Osteoblast (primary cell): ENCODE measurements around the gene GINS1. TPM values are rescaled to one million over a fixed set of nuclear protein-coding genes. Genes with fewer than 3 reads are reported as not detected.

Experiments
- DNase-seq: peaks from one replicate; pipeline ENCODE4 v3.0.0; 2011; ENCODE audit warnings: low spot score, mixed read lengths; ENCODE audit not compliant: insufficient read length; ENCODE audit errors: missing footprints
- H2AFZ ChIP-seq: 2 replicates; pipeline ENCODE4 v1.6.0; 2011; ENCODE audit warnings: mild to moderate bottlenecking, low read length
- H3K27ac ChIP-seq: 2 replicates; pipeline ENCODE4 v1.5.1; 2011; ENCODE audit warnings: mild to moderate bottlenecking, low read depth, low read length, moderate library complexity
- H3K27me3 ChIP-seq: 2 replicates; pipeline ENCODE4 v1.6.0; 2012; ENCODE audit warnings: mild to moderate bottlenecking, control low read depth, inconsistent platforms, low read length, moderate library complexity; ENCODE audit not compliant: insufficient read depth
- H3K36me3 ChIP-seq: 2 replicates; pipeline ENCODE4 v1.5.1; 2011; ENCODE audit warnings: mild to moderate bottlenecking, low read length, control low read depth, moderate library complexity; ENCODE audit not compliant: insufficient read depth
- H3K4me1 ChIP-seq: 2 replicates; pipeline ENCODE4 v1.5.1; 2011; ENCODE audit warnings: mild to moderate bottlenecking, low read length, control low read depth, moderate library complexity; ENCODE audit not compliant: insufficient read depth
- H3K4me2 ChIP-seq: 2 replicates; pipeline ENCODE4 v1.6.0; 2011; ENCODE audit warnings: mild to moderate bottlenecking, low read length; ENCODE audit not compliant: insufficient read depth
- H3K4me3 ChIP-seq: fragments of 200-600 bp; sonication (generic); 3 replicates; pipeline ENCODE4 v1.5.1; 2012; ENCODE audit warnings: mild to moderate bottlenecking, low read length, inconsistent platforms; ENCODE audit not compliant: insufficient read depth
- H3K79me2 ChIP-seq: 2 replicates; pipeline ENCODE4 v1.6.0; 2012; ENCODE audit warnings: mild to moderate bottlenecking, low read length, control low read depth, inconsistent platforms; ENCODE audit not compliant: insufficient read depth
- H3K9me3 ChIP-seq: 2 replicates; pipeline ENCODE4 v1.5.1; 2011; ENCODE audit warnings: low read depth, low read length, control low read depth
- H4K20me1 ChIP-seq: 2 replicates; pipeline ENCODE4 v1.6.0; 2012; ENCODE audit warnings: mild to moderate bottlenecking, low read length, control low read depth; ENCODE audit not compliant: insufficient read depth
- total RNA-seq: library from RNA; depleted of rRNA; stranded (reverse); fragments of >200 nt; gene quantifications from 2 replicates; pipeline ENCODE4 v1.2.3, GENCODE V29; 2012
- TF ChIP-seq, protein P1 (sequence below): IDR thresholded peaks from 2 replicates; pipeline ENCODE4 v1.5.1; 2011; ENCODE audit warnings: mild to moderate bottlenecking, low read depth, low read length, moderate library complexity; ENCODE audit errors: extremely low read depth

Gene GINS1
- total RNA-seq, 1 donor: 2.2 TPM

DNA sequence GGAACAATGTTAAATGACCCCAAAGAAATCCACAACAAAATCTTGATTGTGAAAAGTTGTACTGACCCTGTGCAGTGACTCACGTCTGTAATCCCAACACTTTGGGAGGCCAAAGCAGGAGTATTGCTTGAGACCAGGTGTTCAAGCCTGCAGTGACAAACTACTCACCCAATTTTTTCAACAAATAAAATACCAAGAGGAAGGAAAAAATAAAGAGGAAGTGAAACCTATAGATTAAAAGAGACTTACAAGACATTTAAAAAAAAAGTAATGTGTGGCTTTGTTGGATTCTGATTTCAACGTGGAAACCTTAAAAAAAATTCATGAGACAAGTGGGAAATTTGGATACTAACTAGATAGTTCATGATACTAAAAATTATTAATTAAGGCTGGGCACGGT is 31.9 kb downstream of the GINS1 start:
- no peaks in the 10 kb centered on the region for H4K20me1 ChIP-seq
- H3K4me2 ChIP-seq: no peak overlapping the region
- H3K4me3 ChIP-seq: no peak overlapping the region
- TF ChIP-seq, protein P1, sequence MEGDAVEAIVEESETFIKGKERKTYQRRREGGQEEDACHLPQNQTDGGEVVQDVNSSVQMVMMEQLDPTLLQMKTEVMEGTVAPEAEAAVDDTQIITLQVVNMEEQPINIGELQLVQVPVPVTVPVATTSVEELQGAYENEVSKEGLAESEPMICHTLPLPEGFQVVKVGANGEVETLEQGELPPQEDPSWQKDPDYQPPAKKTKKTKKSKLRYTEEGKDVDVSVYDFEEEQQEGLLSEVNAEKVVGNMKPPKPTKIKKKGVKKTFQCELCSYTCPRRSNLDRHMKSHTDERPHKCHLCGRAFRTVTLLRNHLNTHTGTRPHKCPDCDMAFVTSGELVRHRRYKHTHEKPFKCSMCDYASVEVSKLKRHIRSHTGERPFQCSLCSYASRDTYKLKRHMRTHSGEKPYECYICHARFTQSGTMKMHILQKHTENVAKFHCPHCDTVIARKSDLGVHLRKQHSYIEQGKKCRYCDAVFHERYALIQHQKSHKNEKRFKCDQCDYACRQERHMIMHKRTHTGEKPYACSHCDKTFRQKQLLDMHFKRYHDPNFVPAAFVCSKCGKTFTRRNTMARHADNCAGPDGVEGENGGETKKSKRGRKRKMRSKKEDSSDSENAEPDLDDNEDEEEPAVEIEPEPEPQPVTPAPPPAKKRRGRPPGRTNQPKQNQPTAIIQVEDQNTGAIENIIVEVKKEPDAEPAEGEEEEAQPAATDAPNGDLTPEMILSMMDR: no peak
- DNase-seq: no peak
- no peaks in the 10 kb centered on the region for H3K27me3 ChIP-seq
- H3K9me3 ChIP-seq: no peaks in the 10 kb centered on the region
- no peaks in the 10 kb centered on the region for H3K79me2 ChIP-seq
- no peak overlapping the region for H3K27ac ChIP-seq
- no peaks in the 10 kb centered on the region for H3K4me1 ChIP-seq
- H2AFZ ChIP-seq: no peak overlapping the region
- peaks cover 2% of the 10 kb centered on the region for H3K36me3 ChIP-seq

- DNase-seq: no peak
- no peaks in the 10 kb centered on the region for H3K27me3 ChIP-seq
- TF ChIP-seq, protein P1: no peak
Measured at GRCh38 chr20:25444556-25444955, 37.1 kb downstream of the GINS1 start.

GRCh38 chr20:25447671-25448070 is 40.2 kb downstream of the GINS1 start:
- no peaks in the 10 kb centered on the region for H3K79me2 ChIP-seq
- no peak overlapping the region for H3K4me3 ChIP-seq
- no peaks in the 10 kb centered on the region for H3K9me3 ChIP-seq
- no peaks in the 10 kb centered on the region for H3K27me3 ChIP-seq
- TF ChIP-seq, protein P1: no peak
- no peaks in the 10 kb centered on the region for H3K4me1 ChIP-seq
- H3K4me2 ChIP-seq: no peak overlapping the region
- no peak overlapping the region for H2AFZ ChIP-seq
- peaks cover 21% of the 10 kb centered on the region for H3K36me3 ChIP-seq
- no peak overlapping the region for H3K27ac ChIP-seq
- no peaks in the 10 kb centered on the region for H4K20me1 ChIP-seq
- no peak for DNase-seq

More at GRCh38 chr20:25444556-25444955, 37.1 kb downstream of the GINS1 start:
- Histone ChIP-seq H3K27ac (no peak overlapping the region), H4K20me1 (no peaks in the 10 kb centered on the region), H3K4me3 (no peak overlapping the region), H3K36me3 (peaks cover 21% of the 10 kb centered on the region), H2AFZ (no peak overlapping the region), H3K4me2 (no peak overlapping the region), H3K9me3 (no peaks in the 10 kb centered on the region), H3K4me1 (no peaks in the 10 kb centered on the region), H3K79me2 (no peaks in the 10 kb centered on the region)

DNA sequence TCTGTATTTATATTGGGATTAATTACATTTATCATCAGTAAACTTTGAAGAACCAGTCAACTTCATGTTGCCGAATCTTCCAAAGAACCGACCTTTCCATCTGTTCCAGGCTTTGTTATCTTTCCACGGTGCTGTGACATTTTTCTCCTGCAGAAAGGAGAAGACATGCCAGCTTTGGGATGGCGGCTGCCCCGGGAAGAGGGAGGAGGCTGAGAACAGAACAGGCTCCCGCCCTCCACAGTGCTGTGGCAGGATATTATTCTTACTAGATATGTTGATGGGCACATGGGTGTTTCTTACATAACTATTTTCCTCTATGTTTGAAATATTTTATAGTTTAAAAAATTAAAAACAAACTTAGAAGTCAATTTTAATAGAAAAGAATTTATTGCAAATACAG is 44.9 kb downstream of the GINS1 start:
- no peaks in the 10 kb centered on the region for H3K4me1 ChIP-seq

More for the DNA sequence above, 44.9 kb downstream of the GINS1 start:
- H2AFZ ChIP-seq: no peak overlapping the region
- DNase-seq: no peak
- H3K9me3 ChIP-seq: no peaks in the 10 kb centered on the region
- H4K20me1 ChIP-seq: no peaks in the 10 kb centered on the region
- H3K4me2 ChIP-seq: no peak overlapping the region
- H3K4me3 ChIP-seq: no peak overlapping the region
- TF ChIP-seq, protein P1: no peak
- no peak overlapping the region for H3K27ac ChIP-seq
- no peaks in the 10 kb centered on the region for H3K79me2 ChIP-seq
- peaks cover 13% of the 10 kb centered on the region for H3K36me3 ChIP-seq
- H3K27me3 ChIP-seq: no peaks in the 10 kb centered on the region
